ENCODE data around the gene PLRG1. TPM values are rescaled to one million over a fixed set of nuclear protein-coding genes. Genes with fewer than 3 reads are reported as not detected.
"Not testable (repeated sequence)": the region's sequence is repeated elsewhere in the genome, so short reads cannot be mapped to it uniquely, and the experiment has no call there.

Gene PLRG1
- total RNA-seq, result 100 to 1,000 TPM; 169 to 181 TPM

DNA sequence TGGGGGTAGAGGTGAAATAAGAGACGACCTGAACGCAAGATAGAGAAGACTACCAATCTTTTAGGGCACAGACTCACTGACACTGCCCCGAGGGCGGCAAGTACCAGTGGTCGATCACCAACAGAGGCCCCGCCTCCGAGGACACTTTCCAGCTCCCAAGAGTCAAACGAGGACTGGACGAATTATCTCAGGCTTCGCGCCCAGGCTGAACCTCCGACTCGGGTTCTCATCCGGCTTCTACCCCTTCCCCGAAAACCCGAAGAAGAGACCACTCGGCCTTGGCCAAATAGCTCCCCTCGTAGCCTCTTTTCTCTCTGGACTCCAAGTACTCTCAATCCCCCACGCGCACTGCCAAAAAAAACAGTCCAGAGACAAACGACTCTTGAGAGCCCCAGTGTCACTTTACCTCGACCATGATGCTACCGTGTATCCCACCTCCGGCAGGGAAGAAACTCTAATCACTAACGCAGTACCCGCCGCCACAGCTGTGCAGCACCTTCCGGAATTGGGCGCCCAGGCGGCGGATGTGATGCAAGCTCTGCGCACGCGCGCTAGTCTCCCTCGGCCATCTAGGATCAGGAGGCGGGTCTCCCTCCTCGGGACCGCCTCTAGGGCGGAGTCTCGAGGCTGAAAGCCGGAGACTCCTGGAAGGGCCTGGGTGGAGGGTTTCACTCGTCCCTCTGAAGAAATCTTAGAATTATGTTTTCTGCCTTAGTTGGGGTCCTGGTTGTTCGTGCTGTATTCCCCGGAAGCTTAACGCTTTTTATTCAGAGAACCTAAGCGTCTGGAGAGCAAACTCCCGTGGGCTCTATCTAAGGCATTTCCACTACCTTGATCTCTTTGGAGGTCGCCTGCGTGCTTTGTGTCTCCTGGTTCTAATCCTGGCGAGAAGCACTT lies at the start of gene PLRG1:
PLRG1 (minus strand) TSS at position 507 of the 897 bp plus-strand sequence; CDS start at position 415, 92 bp downstream.
- ATAC-seq (replicated peaks in 1 of 2) (peak; percentile 99), DNase-seq (peak; percentile 96 to 98)
- peaks cover 6 to 21% of the 10 kb centered on the region in 2 donors for H3K36me3 Mint-ChIP-seq (ENCODE audit: insufficient read depth in 2 of 2)
- H3K27ac Mint-ChIP-seq, result peak within 1 kb of the TSS; percentile 97
- H3K27me3 Mint-ChIP-seq (ENCODE audit: low read depth), result no peaks in the 10 kb centered on the region
- H3K4me1 Mint-ChIP-seq (ENCODE audit: low read depth), result peaks cover 23% of the 10 kb centered on the region
- no peaks in the 10 kb centered on the region for H3K9me3 Mint-ChIP-seq
- H3K4me3 Mint-ChIP-seq, result peak within 1 kb of the TSS; percentile 97 to 100

DNA sequence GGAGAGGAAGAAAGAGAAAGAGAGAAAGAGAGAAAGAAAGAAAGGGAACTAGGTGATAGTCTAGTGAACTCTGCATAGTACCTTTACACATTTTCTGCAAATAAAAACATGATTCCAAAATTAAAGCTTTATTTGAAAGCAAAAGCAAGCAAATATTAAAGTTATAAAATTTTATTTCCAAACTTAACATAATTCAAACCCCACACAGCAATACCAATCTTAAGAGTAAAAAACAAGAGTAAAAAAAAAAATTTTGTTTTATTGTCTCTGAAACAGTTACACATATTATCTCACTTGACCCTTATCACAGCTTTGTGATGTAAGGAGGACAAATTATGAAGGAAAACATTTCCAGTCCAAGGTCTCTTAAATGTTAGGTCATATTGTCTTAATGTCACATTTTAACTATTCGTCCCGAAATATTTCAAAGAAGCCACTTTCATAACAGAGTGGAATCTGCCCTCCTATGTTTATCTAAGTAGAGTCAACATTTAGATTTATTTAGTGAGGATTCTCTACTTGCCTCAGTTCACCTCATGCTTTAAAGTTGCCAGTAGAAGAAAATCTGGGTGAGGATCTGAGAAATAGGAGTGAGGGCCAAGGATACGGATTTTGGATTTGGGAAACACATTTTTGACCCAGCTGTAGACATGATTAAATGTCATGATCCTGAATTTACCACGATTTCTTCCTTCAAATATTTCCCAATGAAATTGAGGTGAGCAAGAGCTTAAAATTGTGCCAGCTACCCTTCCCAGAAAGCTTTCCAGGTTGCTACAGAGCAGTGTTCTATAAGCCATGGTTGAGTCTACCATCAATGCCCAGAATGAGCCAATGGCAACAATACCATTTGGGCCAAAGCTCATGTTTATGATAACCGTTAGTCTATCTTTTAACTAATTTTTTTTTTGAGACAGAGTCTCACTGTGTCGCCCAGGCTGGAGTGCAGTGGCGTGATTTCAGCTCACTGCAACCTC lies 47.9 kb upstream of the PLRG1 start:
- Mint-ChIP-seq H3K9me3 (no peaks in the 10 kb centered on the region), H3K4me3 (no peak overlapping the region), H3K27me3 (ENCODE audit: low read depth) (peaks cover 30% of the 10 kb centered on the region)

DNA sequence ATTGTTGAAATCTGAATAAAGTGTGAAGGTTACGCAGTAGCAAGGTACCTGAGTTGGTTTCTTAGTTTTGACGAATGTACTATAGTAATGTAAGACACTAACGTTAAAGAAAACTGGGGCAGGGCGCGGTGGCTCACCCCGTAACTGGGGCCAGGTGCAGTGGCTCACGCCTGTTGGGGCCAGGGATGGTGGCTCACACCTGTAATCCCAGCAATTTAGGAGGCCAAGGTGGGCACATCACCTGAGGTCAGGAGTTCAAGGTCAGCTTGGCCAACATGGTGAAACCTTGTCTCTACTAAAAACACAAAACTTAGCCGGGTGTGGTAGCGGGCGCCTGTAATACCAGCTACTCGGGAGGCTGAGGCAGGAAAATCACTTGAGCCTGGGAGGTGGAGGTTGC lies 47.1 kb upstream of the PLRG1 start:
- H3K9me3 Mint-ChIP-seq; H3K4me3 Mint-ChIP-seq; H3K27ac Mint-ChIP-seq; H3K4me1 Mint-ChIP-seq (ENCODE audit: low read depth); H3K36me3 Mint-ChIP-seq (ENCODE audit: insufficient read depth in 2 of 2); DNase-seq; ATAC-seq (replicated peaks in 1 of 2): not testable (repeated sequence)
- peaks cover 22% of the 10 kb centered on the region for H3K27me3 Mint-ChIP-seq (ENCODE audit: low read depth)

More for the DNA sequence above, 47.9 kb upstream of the PLRG1 start:
- Mint-ChIP-seq H3K27ac (no peak overlapping the region), H3K36me3 (ENCODE audit: insufficient read depth in 2 of 2) (no peaks in the 10 kb centered on the region), H3K4me1 (ENCODE audit: low read depth) (no peaks in the 10 kb centered on the region)
- no peak for ATAC-seq (replicated peaks in 1 of 2)
- DNase-seq, result no peak

DNA sequence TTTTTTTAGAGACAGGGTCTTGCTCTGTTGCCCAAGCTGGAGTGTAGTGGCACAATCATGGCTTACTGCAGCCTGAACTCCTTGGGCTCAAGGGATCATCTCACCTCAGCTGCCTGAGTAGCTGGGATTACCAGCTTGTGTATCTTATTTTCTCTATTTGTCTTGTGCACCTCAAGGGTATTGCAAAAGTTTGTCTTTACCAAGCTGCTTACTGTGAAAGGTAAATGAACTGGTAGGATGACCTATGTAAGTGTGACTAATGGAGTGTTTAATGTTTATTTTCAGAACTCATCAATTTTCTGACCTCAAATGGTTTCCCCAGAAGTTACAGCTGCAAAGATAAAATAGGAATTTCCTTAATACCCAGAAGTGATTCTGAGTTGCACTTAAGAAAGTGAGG lies 45.6 kb upstream of the PLRG1 start:
- Mint-ChIP-seq H3K27me3 (ENCODE audit: low read depth) (peaks cover 14% of the 10 kb centered on the region), H3K27ac (no peak overlapping the region), H3K36me3 (ENCODE audit: insufficient read depth in 2 of 2) (no peaks in the 10 kb centered on the region), H3K9me3 (no peaks in the 10 kb centered on the region), H3K4me3 (no peak overlapping the region), H3K4me1 (ENCODE audit: low read depth) (no peaks in the 10 kb centered on the region)
- no peak for DNase-seq
- ATAC-seq (replicated peaks in 1 of 2), result no peak

DNA sequence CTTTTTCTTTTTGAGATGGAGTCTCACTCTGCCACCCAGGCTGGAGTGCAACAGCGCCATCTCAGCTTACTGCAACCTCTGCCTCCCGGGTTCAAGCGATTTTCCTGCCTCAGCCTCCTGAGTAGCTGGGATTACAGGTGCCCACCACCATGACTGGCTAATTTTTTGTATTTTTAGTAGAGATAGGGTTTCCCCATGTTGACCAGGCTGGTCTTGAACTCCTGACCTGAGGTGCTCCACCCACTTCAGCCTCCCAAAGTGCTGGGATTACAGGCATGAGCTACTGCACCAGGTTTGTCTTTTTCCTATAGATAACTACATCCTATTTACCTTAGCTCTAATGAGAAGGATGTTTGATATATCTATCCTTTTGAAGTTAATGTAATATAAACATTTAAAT lies 44.1 kb upstream of the PLRG1 start:
- H3K4me3 Mint-ChIP-seq; H3K4me1 Mint-ChIP-seq (ENCODE audit: low read depth); H3K36me3 Mint-ChIP-seq (ENCODE audit: insufficient read depth in 2 of 2); DNase-seq; ATAC-seq (replicated peaks in 1 of 2); H3K27ac Mint-ChIP-seq; H3K9me3 Mint-ChIP-seq: not testable (repeated sequence)
- H3K27me3 Mint-ChIP-seq (ENCODE audit: low read depth), result peaks cover 23% of the 10 kb centered on the region

DNA sequence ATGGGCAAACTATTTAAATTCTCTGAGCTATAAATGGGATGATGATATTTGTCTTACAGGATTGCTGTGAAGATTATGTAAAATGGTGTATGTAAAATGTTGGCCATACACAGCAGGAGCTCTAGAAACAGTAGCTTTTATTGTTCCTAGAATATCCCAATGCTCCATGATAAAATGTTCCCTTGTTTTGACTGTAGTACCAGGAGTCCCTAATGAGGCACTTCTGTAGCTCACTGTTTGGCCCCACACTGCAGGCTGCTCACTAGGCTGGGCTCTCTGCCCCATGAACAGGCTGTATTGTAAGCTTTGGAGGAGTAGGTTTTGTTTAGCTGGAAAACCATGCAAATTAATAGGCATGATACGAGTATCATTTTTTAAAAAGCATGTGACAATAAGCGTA lies 43.7 kb upstream of the PLRG1 start:
- Mint-ChIP-seq H3K9me3 (no peaks in the 10 kb centered on the region), H3K27me3 (ENCODE audit: low read depth) (peaks cover 25% of the 10 kb centered on the region), H3K4me1 (ENCODE audit: low read depth) (no peaks in the 10 kb centered on the region), H3K27ac (no peak overlapping the region), H3K36me3 (ENCODE audit: insufficient read depth in 2 of 2) (no peaks in the 10 kb centered on the region), H3K4me3 (no peak overlapping the region)
- DNase-seq (no peak), ATAC-seq (replicated peaks in 1 of 2) (no peak)

DNA sequence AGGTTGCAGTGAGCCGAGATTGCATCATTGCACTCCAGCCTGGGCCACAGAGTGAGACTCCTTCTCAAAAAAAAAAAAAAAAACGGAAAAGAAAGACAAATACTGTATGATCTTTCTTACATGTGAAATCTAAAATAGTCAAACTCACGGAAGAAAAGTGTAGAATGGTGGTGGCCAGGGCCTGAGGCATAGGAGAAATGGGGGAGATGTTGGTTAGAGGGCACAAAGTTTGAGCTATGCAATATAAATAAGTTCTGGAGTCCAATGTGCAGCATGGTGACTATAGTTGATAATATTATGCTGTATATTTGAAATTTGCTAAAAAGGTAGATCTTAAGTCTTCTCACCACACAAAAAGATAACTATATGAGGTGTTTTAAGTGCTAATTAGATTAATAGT lies 41.7 kb upstream of the PLRG1 start:
- Mint-ChIP-seq H3K4me3 (no peak overlapping the region), H3K9me3 (no peaks in the 10 kb centered on the region), H3K4me1 (ENCODE audit: low read depth) (no peaks in the 10 kb centered on the region), H3K36me3 (ENCODE audit: insufficient read depth in 2 of 2) (no peaks in the 10 kb centered on the region), H3K27ac (no peak overlapping the region), H3K27me3 (ENCODE audit: low read depth) (peaks cover 18% of the 10 kb centered on the region)
- no peak for ATAC-seq (replicated peaks in 1 of 2)
- no peak for DNase-seq

DNA sequence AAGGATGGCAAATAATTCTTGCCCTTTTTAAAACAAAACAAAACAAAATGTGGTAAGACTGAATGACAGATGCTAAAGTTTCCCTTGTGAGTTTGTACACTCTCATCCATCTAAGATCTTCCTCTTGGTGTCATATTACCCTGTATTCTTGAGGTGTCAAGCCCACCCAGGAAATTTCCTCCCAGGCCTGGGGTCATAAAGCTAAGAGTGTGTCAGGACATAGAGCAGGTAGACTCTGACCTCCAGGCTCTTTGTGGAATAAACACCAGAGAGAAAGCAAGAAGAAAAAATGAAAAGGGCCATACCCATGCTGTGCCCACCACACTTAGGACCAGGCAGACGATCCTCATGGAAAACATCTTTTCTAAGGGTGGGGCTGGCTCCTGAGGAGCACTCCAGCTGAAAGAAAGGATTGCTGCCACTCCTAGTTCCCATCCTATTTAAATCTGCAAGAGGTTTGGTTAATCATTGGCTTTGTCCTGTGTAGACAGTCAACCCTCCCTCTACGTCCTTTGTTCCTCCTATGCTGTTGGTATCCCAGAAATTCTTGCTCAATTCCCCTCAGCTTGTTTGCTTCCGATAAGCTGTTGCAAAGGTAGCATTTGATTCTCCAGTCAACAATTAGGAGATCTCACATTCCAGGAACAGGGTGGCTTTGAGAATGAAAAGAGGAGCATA lies 40.3 kb upstream of the PLRG1 start, which contains the start of gene FGA:
FGA (minus strand) TSS at position 414 of the 678 bp plus-strand sequence; CDS start at position 359, 55 bp downstream.
- Mint-ChIP-seq H3K36me3 (ENCODE audit: insufficient read depth in 2 of 2) (no peaks in the 10 kb centered on the region), H3K27me3 (ENCODE audit: low read depth) (peaks cover 15% of the 10 kb centered on the region), H3K27ac (no peak within 1 kb of the TSS), H3K4me1 (ENCODE audit: low read depth) (no peaks in the 10 kb centered on the region), H3K4me3 (no peak within 1 kb of the TSS), H3K9me3 (no peaks in the 10 kb centered on the region)
- no peak for DNase-seq
- no peak for ATAC-seq (replicated peaks in 1 of 2)

DNA sequence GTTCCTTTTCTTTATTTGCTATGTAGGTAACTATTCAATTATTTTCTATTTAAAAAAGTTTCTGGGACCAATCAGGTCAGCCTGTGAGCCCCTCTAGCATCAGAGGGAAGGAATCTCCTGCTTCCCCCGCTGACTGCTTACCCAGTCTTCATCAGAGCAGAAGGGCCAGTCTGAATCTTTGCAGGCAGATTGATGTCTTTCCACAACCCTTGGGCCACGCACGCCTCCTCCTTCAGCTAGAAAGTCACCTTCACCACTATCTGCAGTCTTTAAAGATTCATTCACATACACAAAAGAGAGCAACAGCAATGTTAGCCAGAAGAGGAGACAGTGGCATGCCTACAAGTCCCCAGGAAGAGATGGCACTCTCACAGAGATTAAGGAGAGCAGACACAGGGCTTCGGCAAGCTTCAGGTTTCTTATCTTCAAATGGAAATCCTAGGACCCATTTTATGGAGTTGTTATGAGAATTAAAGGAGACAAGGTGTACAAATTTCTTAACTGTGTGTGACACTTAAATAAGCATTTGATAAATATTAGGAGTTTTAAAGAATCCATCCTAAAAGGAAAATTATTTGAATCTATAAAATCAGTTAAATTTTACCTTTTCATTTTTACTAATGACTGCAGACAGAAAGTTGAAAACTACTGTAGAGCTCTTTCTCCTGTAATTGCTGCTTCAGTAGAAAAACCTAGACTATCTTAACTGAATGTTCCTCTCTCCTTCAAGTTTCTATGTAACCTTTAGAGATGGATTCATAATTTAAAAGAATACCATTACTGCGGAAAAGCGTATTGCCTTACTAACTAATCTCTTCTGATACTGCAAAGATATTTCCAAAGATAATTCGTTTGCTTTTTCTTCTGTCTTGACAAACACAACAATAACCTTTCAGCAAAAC lies 39.3 kb upstream of the PLRG1 start:
- H3K4me3 Mint-ChIP-seq, result no peak overlapping the region
- ATAC-seq (replicated peaks in 1 of 2) (no peak), DNase-seq (no peak)
- no peaks in the 10 kb centered on the region for H3K9me3 Mint-ChIP-seq
- no peak overlapping the region for H3K27ac Mint-ChIP-seq
- no peaks in the 10 kb centered on the region for H3K4me1 Mint-ChIP-seq (ENCODE audit: low read depth)
- peaks cover 15% of the 10 kb centered on the region for H3K27me3 Mint-ChIP-seq (ENCODE audit: low read depth)
- H3K36me3 Mint-ChIP-seq (ENCODE audit: insufficient read depth in 2 of 2), result no peaks in the 10 kb centered on the region

DNA sequence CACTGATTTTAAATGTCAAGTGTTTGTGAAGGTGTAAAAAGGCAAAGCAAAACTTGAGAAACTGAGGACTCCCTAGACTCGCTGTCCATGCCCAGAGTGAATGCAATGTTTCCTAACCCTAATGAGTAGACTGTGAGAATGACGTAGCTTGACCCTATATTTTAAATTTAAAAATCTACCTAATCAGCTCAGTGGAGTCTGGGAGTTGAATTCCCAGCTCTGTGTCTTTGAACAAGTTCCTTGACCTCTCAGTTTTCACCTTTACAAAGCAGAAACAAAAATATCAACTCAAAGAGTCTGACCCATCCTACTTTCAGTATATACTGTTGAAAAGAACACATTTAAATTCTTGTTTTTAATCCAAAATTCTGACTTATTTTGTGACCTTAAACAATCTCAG lies 38.0 kb upstream of the PLRG1 start:
- ATAC-seq (replicated peaks in 1 of 2) (no peak), DNase-seq (no peak)
- Mint-ChIP-seq H3K9me3 (no peaks in the 10 kb centered on the region), H3K27ac (no peak overlapping the region), H3K4me3 (no peak overlapping the region), H3K27me3 (ENCODE audit: low read depth) (peaks cover 15% of the 10 kb centered on the region), H3K36me3 (ENCODE audit: insufficient read depth in 2 of 2) (no peaks in the 10 kb centered on the region), H3K4me1 (ENCODE audit: low read depth) (no peaks in the 10 kb centered on the region)

DNA sequence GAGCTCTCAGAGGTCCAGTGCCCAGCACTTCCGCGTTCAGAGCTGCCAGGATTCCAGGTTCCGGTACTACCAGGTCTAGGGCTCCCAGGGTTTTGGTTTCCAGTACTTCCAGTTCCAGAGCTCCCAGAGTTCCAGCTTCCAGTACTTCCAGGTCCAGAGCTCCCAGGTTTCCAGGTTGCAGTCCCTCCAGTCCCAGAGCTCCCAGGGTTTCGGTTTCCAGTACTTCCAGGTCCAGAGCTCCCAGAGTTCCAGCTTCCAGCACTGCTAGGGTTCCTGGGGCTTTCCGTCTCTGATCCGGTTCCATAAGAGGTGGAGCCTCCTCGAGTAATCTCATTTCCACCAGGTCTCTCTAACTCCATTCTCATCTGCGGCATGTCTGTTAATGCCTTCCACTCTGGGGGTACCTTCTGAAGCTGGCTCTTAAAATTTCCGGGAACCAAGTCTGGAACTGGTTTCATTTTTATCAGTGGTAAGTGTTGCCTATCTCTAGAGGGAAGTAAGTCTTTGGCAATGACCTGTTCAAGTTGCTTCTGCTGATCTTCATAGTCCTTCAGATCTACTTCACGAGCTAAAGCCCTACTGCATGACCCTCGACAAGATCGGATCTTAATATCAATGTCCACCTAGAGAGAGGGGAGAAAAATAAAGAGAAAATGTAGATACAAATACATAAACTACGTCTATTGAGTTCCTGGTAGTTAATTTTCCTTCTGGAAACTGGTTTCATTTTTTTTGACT lies 36.3 kb upstream of the PLRG1 start:
- H3K4me3 Mint-ChIP-seq, result no peak overlapping the region
- no peaks in the 10 kb centered on the region for H3K9me3 Mint-ChIP-seq
- no peaks in the 10 kb centered on the region for H3K36me3 Mint-ChIP-seq (ENCODE audit: insufficient read depth in 2 of 2)
- peaks cover 15% of the 10 kb centered on the region for H3K27me3 Mint-ChIP-seq (ENCODE audit: low read depth)
- no peak for ATAC-seq (replicated peaks in 1 of 2)
- no peak for DNase-seq
- no peak overlapping the region for H3K27ac Mint-ChIP-seq
- no peaks in the 10 kb centered on the region for H3K4me1 Mint-ChIP-seq (ENCODE audit: low read depth)
